ENCODE results near the gene KIF20B. TPM values are rescaled to one million over a fixed set of nuclear protein-coding genes. Genes with fewer than 3 reads are reported as not detected.

KIF20B gene
- total RNA-seq, 1 donor from 2014 or later = 71.5 TPM

DNA sequence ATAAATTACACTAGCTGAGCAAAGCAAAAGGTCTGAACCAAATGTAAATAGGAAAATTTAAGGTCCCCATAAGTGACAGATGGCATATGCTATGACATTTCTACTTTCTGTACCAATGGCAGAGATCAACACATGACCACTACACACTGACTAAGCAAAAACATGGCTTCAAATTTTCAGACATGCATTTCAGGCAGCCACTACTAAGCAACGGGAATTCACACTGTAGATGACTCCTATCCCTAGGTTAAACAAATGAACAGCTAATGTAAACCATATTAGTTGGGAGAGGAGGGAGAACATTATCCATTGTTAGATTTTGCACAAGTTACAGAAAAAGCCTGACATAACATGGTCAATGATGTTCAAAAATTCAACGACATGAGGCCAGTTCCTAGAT, 11.4 kb upstream of the KIF20B start:
- Histone ChIP-seq H3K9ac (no peak overlapping the region), H3K79me2 (ENCODE audit: low read depth) (no peaks in the 10 kb centered on the region), H3K4me3 (no peak overlapping the region), H4K20me1 (ENCODE audit: low read depth) (no peaks in the 10 kb centered on the region), H2AFZ (replicated peaks) (no peak overlapping the region), H3K36me3 (no peaks in the 10 kb centered on the region), H3K4me2 (no peak overlapping the region), H3K27ac (no peak overlapping the region), H3K9me3 (ENCODE audit: low read depth) (no peaks in the 10 kb centered on the region), H3K27me3 (no peaks in the 10 kb centered on the region), H3K4me1 (no peaks in the 10 kb centered on the region), H3F3A (ENCODE audit: low read depth) (no peaks in the 10 kb centered on the region)
- DNase-seq (ENCODE audit: low spot score) = no peak
- H3K4me3 Mint-ChIP-seq = no peak overlapping the region
- H3K36me3 Mint-ChIP-seq = peaks cover 5% of the 10 kb centered on the region
- H3K9me3 Mint-ChIP-seq = no peaks in the 10 kb centered on the region
- H3K27me3 Mint-ChIP-seq (ENCODE audit: insufficient read depth, low read depth) = no peaks in the 10 kb centered on the region
- no peak overlapping the region for H3K27ac Mint-ChIP-seq
- H3K4me1 Mint-ChIP-seq = no peaks in the 10 kb centered on the region
- no peak for TF ChIP-seq EZH2phosphoT487 (IDR thresholded peaks at IDR 0.05)
- TF ChIP-seq EZH2 (IDR thresholded peaks at IDR 0.05) = no peak
- TF ChIP-seq CTCF (IDR thresholded peaks at IDR 0.05) = no peak

DNA sequence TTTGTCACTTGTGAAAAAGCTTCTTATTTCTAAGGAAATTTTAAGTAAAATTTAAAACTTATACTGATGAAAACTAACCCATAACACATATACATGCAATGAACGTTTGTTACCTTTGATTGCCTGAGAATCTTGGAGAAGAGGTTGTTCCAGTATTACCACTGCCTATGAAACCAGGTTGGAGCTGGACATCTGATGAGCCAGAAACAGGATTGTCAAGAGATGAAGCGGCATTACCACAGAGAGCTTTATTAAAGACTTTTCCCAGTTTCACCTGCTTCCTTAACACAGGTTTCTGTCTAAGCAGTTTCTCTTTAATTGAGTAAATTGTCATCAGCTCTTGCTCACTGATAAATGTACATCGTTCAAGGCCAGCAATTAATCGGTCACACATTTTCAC, 9.0 kb upstream of the KIF20B start:
- peaks cover 7% of the 10 kb centered on the region for H3F3A ChIP-seq (ENCODE audit: low read depth)
- H4K20me1 ChIP-seq (ENCODE audit: low read depth) = no peaks in the 10 kb centered on the region
- no peaks in the 10 kb centered on the region for H3K9me3 Mint-ChIP-seq
- H3K27me3 ChIP-seq = no peaks in the 10 kb centered on the region
- no peak overlapping the region for H3K4me3 Mint-ChIP-seq
- no peak overlapping the region for H2AFZ ChIP-seq (replicated peaks)
- H3K36me3 ChIP-seq = no peaks in the 10 kb centered on the region
- no peak overlapping the region for H3K9ac ChIP-seq
- no peaks in the 10 kb centered on the region for H3K4me1 Mint-ChIP-seq
- H3K9me3 ChIP-seq (ENCODE audit: low read depth) = no peaks in the 10 kb centered on the region
- peaks cover 11% of the 10 kb centered on the region for H3K4me1 ChIP-seq
- H3K27me3 Mint-ChIP-seq (ENCODE audit: insufficient read depth, low read depth) = no peaks in the 10 kb centered on the region
- H3K4me2 ChIP-seq = no peak overlapping the region
- no peak for DNase-seq (ENCODE audit: low spot score)
- H3K36me3 Mint-ChIP-seq = peaks cover 5% of the 10 kb centered on the region
- TF ChIP-seq EZH2phosphoT487 (IDR thresholded peaks at IDR 0.05) = no peak
- no peak for TF ChIP-seq EZH2 (IDR thresholded peaks at IDR 0.05)
- no peak for TF ChIP-seq CTCF (IDR thresholded peaks at IDR 0.05)
- H3K27ac Mint-ChIP-seq = no peak overlapping the region
- no peak overlapping the region for H3K27ac ChIP-seq
- H3K4me3 ChIP-seq = no peak overlapping the region
- H3K79me2 ChIP-seq (ENCODE audit: low read depth) = no peaks in the 10 kb centered on the region

DNA sequence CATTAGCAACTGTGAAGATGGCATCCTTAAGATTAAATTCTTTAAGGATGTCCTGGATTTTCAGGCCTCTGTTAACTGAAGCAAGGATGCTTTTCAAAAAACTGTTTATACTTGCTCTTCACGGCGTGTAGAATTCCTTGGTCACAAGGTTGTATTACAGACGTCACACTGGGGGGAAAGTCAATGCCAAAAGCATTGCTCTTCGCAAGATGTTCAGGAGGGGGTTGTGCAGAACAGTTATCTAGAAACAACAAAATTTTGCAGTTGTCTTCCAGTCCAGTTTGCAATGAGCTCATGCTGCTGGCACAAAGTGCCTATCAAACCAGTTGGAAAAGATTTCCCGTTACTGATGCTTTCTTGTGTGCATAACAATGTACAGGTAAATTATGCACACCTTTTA, 8.2 kb upstream of the KIF20B start:
- DNase-seq (ENCODE audit: low spot score) = no peak
- Mint-ChIP-seq H3K9me3 (no peaks in the 10 kb centered on the region), H3K4me3 (no peak overlapping the region), H3K4me1 (no peaks in the 10 kb centered on the region), H3K27ac (no peak overlapping the region), H3K27me3 (ENCODE audit: insufficient read depth, low read depth) (no peaks in the 10 kb centered on the region), H3K36me3 (peaks cover 5% of the 10 kb centered on the region)
- H3K27me3 ChIP-seq = no peaks in the 10 kb centered on the region
- no peak overlapping the region for H3K27ac ChIP-seq
- TF ChIP-seq CTCF (IDR thresholded peaks at IDR 0.05) (no peak), EZH2phosphoT487 (IDR thresholded peaks at IDR 0.05) (no peak), EZH2 (IDR thresholded peaks at IDR 0.05) (no peak)
- H3K9me3 ChIP-seq (ENCODE audit: low read depth) = no peaks in the 10 kb centered on the region
- H3F3A ChIP-seq (ENCODE audit: low read depth) = peaks cover 7% of the 10 kb centered on the region
- no peak overlapping the region for H3K4me2 ChIP-seq
- H2AFZ ChIP-seq (replicated peaks) = no peak overlapping the region
- H3K4me3 ChIP-seq = no peak overlapping the region
- H3K4me1 ChIP-seq = peaks cover 11% of the 10 kb centered on the region
- H3K9ac ChIP-seq = no peak overlapping the region
- no peaks in the 10 kb centered on the region for H4K20me1 ChIP-seq (ENCODE audit: low read depth)
- H3K79me2 ChIP-seq (ENCODE audit: low read depth) = no peaks in the 10 kb centered on the region
- no peaks in the 10 kb centered on the region for H3K36me3 ChIP-seq

Measured in neural progenitor cell (in vitro differentiated cells).